ENCODE data around the gene DMPK. TPM values are rescaled to one million over a fixed set of nuclear protein-coding genes. Genes with fewer than 3 reads are reported as not detected.

DMPK gene
- 49.4 TPM for total RNA-seq
- polyA plus RNA-seq = 223 TPM

DNA sequence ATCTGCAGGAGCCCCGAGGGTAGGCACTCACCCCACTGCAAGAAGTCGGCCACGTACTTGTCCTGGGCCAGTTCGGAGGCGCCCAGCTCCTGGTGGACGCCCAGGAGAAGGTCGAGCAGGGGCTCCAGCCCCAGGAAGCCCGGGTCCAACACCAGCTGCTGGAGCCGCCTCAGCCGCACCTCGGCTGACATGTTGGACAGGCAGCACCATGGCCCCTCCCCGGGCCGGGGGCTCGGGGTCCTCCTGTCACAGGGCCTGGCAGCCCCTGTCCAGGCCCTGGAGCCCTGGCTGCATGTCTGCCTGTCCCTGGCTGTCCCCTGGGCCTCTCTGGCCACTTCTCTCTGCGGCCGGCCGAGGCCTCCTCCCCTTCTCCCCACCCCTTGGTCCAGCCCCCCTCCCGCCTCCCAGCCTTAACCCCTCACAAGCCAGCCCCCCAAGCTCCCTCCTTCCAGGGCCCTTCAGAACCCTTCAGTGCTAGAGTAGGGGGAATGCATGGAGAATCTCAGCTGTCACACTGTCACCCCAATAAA, at the start of gene DMPK:
Gene DMPK (minus strand): TSS at position 329 of the 530 bp plus-strand sequence. CDS start 138 bp downstream, at position 191.
- Histone ChIP-seq H3K36me3 (ENCODE audit: insufficient read depth) (peaks cover 5% of the 10 kb centered on the region), H3K4me3 (ENCODE audit: low read depth, low read length) (peak within 1 kb of the TSS; percentile 44), H3K4me1 (ENCODE audit: insufficient read depth) (peaks cover 4% of the 10 kb centered on the region), H3K27ac (ENCODE audit: low read depth) (peak within 1 kb of the TSS; percentile 81)
- WGBS = 8% methylated on average over 18 of the region's 18 CpGs
- no peak for DNase-seq (ENCODE audit: extremely low spot score)

DNA sequence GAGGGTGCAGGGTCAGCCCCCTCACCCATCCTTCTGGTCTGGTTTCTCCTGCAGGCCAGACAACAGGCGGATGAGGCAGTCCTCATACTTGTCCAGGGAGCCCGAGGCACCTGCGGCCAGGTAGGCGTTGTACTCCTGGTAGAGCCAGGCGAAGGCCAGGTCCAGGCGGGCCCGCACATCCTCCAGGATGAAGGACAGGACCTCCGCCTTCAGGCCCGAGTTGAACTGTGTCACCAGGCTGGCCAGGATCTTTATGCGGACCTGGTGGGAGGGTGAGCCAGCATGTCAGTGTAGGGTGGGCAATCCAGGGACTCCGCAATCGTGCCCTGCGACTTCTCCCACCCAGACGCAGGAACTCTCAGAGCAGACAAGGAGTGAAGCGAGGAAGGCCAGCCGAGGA, 46.7 kb upstream of the DMPK start:
- DNase-seq (ENCODE audit: extremely low spot score) = no peak
- Histone ChIP-seq H3K4me3 (ENCODE audit: low read depth, low read length) (no peak overlapping the region), H3K4me1 (ENCODE audit: insufficient read depth) (no peaks in the 10 kb centered on the region), H3K36me3 (ENCODE audit: insufficient read depth) (peaks cover 20% of the 10 kb centered on the region), H3K27ac (ENCODE audit: low read depth) (no peak overlapping the region)
- 95% methylated on average over 16 of the region's 16 CpGs for WGBS

GRCh38 chr19:45828523-45828922, 46.2 kb upstream of the DMPK start:
- H3K36me3 ChIP-seq (ENCODE audit: insufficient read depth) = peaks cover 20% of the 10 kb centered on the region
- no peak overlapping the region for H3K4me3 ChIP-seq (ENCODE audit: low read depth, low read length)
- 90% methylated on average over 9 of the region's 9 CpGs for WGBS
- no peak overlapping the region for H3K27ac ChIP-seq (ENCODE audit: low read depth)
- DNase-seq (ENCODE audit: extremely low spot score) = no peak
- no peaks in the 10 kb centered on the region for H3K4me1 ChIP-seq (ENCODE audit: insufficient read depth)

GRCh38 chr19:45827459-45828093, 45.3 kb upstream of the DMPK start:
- WGBS = 92% methylated on average over 16 of the region's 16 CpGs

DNA sequence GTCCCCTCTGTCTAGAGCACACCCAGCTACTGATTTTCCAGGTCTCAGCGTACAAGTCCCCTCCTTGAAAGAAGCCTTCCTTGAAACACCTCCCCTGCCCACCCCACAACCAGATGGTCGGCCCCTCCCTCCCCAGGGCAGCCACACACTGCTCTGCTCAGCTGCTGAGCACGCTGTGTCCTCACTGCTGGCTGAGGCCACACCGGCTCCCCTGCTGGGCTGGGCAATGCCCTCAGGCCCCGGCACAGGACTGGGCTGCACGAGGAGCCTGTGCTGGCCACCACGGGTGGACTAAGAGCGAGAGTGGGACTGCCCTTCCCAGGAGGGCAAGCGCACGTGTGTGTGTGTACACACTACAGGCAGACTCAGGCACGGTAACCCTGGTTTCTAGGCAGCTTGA, 44.6 kb upstream of the DMPK start:
- no peak for DNase-seq (ENCODE audit: extremely low spot score)
- Histone ChIP-seq H3K36me3 (ENCODE audit: insufficient read depth) (peaks cover 15% of the 10 kb centered on the region), H3K27ac (ENCODE audit: low read depth) (no peak overlapping the region), H3K4me3 (ENCODE audit: low read depth, low read length) (no peak overlapping the region), H3K4me1 (ENCODE audit: insufficient read depth) (no peaks in the 10 kb centered on the region)
- 89% methylated on average over 11 of the region's 11 CpGs for WGBS

More at GRCh38 chr19:45827459-45828093, 45.3 kb upstream of the DMPK start:
- Histone ChIP-seq H3K4me3 (ENCODE audit: low read depth, low read length) (no peak overlapping the region), H3K36me3 (ENCODE audit: insufficient read depth) (peaks cover 15% of the 10 kb centered on the region), H3K27ac (ENCODE audit: low read depth) (no peak overlapping the region), H3K4me1 (ENCODE audit: insufficient read depth) (no peaks in the 10 kb centered on the region)
- no peak for DNase-seq (ENCODE audit: extremely low spot score)

DNA sequence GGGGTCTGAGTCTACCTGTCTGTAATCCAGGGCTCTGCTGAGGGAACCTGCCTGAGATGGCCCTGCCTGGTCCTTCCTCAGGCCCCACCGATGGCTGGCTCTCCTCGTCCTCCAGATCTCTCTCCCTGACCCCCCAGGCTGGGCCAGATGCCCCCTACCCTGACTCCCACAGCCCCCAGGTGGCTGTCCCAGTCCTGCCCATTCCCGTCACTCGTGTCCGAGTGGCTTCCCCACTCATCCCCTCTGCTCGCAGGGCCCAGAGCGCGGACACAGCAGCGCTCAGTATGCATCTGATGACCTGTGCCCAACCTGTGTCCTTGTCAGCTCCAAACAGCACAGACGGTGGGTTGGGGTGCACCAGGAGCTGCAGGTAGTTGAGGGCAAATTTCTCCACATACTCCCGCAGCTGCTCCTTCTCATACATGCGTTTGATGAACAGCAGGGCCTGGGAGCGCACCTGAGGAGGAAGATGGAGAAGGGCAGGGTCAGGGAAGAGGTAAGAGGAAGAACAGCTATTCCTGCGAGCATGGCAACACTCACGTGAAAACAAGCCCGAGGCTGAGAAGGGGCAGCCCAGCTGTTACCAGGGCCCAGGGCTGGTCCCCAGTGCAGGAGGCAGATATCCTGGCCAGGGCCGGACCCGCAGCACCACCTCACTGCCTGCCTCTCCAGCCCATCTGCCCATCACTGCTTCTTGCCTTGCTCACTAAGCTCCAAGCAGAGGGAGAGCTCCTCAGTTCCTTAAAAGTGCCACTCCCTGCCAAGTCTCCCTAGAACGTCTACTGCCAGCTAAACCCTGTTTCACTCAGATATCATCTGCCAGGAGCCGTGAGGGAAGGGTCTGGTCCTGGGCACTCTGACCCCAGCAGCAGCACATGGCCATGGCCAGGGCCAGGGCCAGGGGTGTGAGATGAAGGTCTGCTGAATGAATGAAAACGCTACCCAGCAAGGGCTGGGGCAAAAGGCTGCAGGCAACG, 43.9 kb upstream of the DMPK start:
- no peaks in the 10 kb centered on the region for H3K4me1 ChIP-seq (ENCODE audit: insufficient read depth)
- H3K27ac ChIP-seq (ENCODE audit: low read depth) = no peak overlapping the region
- H3K36me3 ChIP-seq (ENCODE audit: insufficient read depth) = peaks cover 13% of the 10 kb centered on the region
- WGBS = 82% methylated on average over 22 of the region's 22 CpGs
- no peak overlapping the region for H3K4me3 ChIP-seq (ENCODE audit: low read depth, low read length)
- no peak for DNase-seq (ENCODE audit: extremely low spot score)

- Histone ChIP-seq H3K27ac (ENCODE audit: low read depth) (no peak overlapping the region), H3K4me1 (ENCODE audit: insufficient read depth) (no peaks in the 10 kb centered on the region), H3K4me3 (ENCODE audit: low read depth, low read length) (no peak overlapping the region), H3K36me3 (ENCODE audit: insufficient read depth) (peaks cover 12% of the 10 kb centered on the region)
- WGBS = 93% methylated on average over 8 of the region's 8 CpGs
- no peak for DNase-seq (ENCODE audit: extremely low spot score)
Measured at GRCh38 chr19:45825263-45825605, 42.9 kb upstream of the DMPK start.

DNA sequence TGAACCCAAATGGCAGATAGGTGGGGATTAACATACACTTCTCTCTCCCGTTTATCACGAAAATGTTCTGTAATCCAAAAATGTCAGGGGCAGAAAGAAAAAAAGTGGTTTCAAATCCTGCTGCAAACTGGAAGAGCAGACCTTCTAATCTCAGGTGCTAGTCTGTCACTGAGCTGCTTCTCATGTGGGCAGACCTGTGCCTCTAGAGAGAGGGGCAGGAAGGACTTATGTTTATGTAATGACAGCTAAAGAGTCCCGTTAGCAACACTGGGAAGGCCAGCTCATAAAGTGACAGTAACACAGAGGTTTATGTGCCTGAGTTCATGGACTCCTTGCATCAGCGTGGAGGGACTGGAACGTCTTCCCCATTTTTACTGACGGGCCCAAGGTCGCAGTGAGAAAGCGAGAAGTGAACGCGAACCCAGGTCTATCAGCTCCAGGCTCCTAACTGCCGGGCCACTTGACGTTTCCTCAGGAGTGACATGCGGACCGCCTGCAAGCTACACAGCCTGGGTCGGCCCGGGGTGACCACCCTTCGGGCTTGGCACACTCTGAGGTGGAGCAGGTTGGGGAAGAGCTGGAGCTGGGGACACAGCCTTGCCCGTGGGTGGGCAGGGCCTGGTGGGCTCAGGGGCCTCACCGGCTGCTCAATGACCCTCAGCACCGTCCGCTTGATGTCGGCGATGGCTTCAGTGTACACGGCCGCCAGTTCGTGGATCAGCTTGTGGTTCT, 42.4 kb upstream of the DMPK start:
- H3K36me3 ChIP-seq (ENCODE audit: insufficient read depth) = peaks cover 8% of the 10 kb centered on the region
- H3K27ac ChIP-seq (ENCODE audit: low read depth) = no peak overlapping the region
- 85% methylated on average over 26 of the region's 26 CpGs for WGBS

GRCh38 chr19:45824041-45824471, 41.8 kb upstream of the DMPK start:
- WGBS = 57% methylated on average over 12 of the region's 12 CpGs
- peaks cover 5% of the 10 kb centered on the region for H3K36me3 ChIP-seq (ENCODE audit: insufficient read depth)
- no peak overlapping the region for H3K27ac ChIP-seq (ENCODE audit: low read depth)
- H3K4me3 ChIP-seq (ENCODE audit: low read depth, low read length) = no peak overlapping the region
- H3K4me1 ChIP-seq (ENCODE audit: insufficient read depth) = no peaks in the 10 kb centered on the region
- no peak for DNase-seq (ENCODE audit: extremely low spot score)

More for the DNA sequence above, 42.4 kb upstream of the DMPK start:
- Histone ChIP-seq H3K4me1 (ENCODE audit: insufficient read depth) (no peaks in the 10 kb centered on the region), H3K4me3 (ENCODE audit: low read depth, low read length) (no peak overlapping the region)
- no peak for DNase-seq (ENCODE audit: extremely low spot score)

DNA sequence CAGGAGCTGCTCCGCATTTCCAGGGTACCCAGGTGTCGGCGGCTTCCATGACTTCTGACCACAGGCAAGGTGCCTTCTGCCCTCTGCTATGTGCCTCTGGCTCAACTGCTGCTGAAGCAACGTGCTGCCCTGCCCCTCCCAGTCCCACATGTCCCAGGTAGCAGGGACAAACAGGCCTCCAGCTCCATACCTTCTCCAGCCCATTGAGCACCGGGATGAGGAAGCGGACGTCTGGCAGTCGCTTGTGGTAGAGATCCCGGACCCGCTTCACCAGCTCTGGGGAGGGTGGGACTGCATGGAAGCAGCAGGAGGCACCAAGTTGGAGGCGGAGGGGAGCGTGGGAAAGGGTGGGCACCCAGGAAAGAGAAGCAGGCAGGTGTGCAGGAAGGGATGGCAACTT, 40.9 kb upstream of the DMPK start:
- H3K36me3 ChIP-seq (ENCODE audit: insufficient read depth) = peaks cover 3% of the 10 kb centered on the region
- DNase-seq (ENCODE audit: extremely low spot score) = no peak
- no peak overlapping the region for H3K4me3 ChIP-seq (ENCODE audit: low read depth, low read length)
- no peak overlapping the region for H3K27ac ChIP-seq (ENCODE audit: low read depth)
- WGBS = 91% methylated on average over 12 of the region's 12 CpGs
- no peaks in the 10 kb centered on the region for H3K4me1 ChIP-seq (ENCODE audit: insufficient read depth)

DNA sequence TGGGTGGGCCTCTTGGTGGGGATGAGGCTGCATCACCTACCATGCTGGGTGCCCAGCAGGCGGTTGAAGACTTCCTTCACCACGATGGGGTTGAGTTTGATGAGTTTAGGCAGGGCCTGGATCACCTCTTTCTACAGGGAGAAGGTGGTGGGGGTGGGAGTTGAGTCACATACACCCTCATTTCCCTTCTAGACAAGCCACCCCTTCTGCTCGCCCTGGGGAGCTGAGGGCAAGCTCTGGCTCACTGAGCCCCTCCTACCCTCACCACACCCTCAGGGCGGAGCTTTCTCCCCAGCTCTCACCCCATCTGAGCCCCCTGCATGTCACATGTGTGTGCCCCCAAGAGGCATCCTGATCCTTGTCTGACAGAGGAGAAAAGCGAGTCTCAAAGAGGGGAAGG, 40.4 kb upstream of the DMPK start:
- Histone ChIP-seq H3K27ac (ENCODE audit: low read depth) (no peak overlapping the region), H3K4me1 (ENCODE audit: insufficient read depth) (no peaks in the 10 kb centered on the region), H3K4me3 (ENCODE audit: low read depth, low read length) (no peak overlapping the region), H3K36me3 (ENCODE audit: insufficient read depth) (peaks cover under 1% of the 10 kb centered on the region)
- DNase-seq (ENCODE audit: extremely low spot score) = no peak
- WGBS = 95% methylated on average over 5 of the region's 5 CpGs

DNA sequence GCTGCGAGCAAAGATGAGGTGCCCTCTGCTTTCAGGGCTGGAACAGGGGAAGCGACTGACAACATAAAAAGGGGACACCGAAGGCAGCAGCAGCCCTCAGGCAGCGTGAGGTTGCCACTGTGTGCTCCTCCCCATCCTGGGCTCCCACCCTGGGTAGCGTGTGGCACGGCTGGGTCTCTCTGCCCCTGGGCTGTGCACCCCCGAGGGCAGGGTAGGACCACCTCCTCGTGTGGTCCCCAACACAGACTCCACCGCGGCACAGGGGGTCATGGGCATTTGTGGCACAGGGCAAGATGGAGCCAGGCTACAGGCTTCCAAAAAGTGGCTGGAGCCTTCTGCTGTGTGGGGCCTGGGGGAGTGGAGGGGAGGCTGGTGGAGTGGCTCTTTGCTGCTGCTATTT, 39.3 kb upstream of the DMPK start:
- H3K4me3 ChIP-seq (ENCODE audit: low read depth, low read length) = no peak overlapping the region
- no peaks in the 10 kb centered on the region for H3K4me1 ChIP-seq (ENCODE audit: insufficient read depth)
- WGBS = 84% methylated on average over 10 of the region's 10 CpGs
- no peak overlapping the region for H3K27ac ChIP-seq (ENCODE audit: low read depth)
- no peaks in the 10 kb centered on the region for H3K36me3 ChIP-seq (ENCODE audit: insufficient read depth)
- no peak for DNase-seq (ENCODE audit: extremely low spot score)

- H3K4me3 ChIP-seq (ENCODE audit: low read depth, low read length) = no peak overlapping the region
- 84% methylated on average over 8 of the region's 8 CpGs for WGBS
- no peaks in the 10 kb centered on the region for H3K4me1 ChIP-seq (ENCODE audit: insufficient read depth)
- no peak for DNase-seq (ENCODE audit: extremely low spot score)
- H3K27ac ChIP-seq (ENCODE audit: low read depth) = no peak overlapping the region
- H3K36me3 ChIP-seq (ENCODE audit: insufficient read depth) = no peaks in the 10 kb centered on the region
Measured at GRCh38 chr19:45821103-45821521, 38.8 kb upstream of the DMPK start.

Data from urinary bladder (tissue), 4 donors.